H1 (cell line): ENCODE measurements around the gene MRM3. TPM values are rescaled to one million over a fixed set of nuclear protein-coding genes. Genes with fewer than 3 reads are reported as not detected.

Experiments used
- CTCF ChIA-PET: fragments of 300-600 bp; sonication (Branson Sonifier 250); formaldehyde crosslinking; loops from one replicate; lab custom pipeline; 2021; ENCODE audit not compliant: partially characterized antibody; lab: Charles Lee
- POLR2A ChIA-PET: fragments of 300-600 bp; sonication (Branson Sonifier 250); formaldehyde crosslinking; loops from one replicate; lab custom pipeline; 2021; ENCODE audit warnings: inconsistent platforms; ENCODE audit not compliant: partially characterized antibody; lab: Charles Lee
- DNase-seq, 2 experiments: peaks; one replicate each; pipeline versions ENCODE4 v3.0.0 to v3.0.0-alpha.2; 2010 to 2022; ENCODE audit warnings: low spot score in 2 of 2, low read depth in 1 of 2, mixed read lengths in 1 of 2
- FAIRE-seq: peaks from 2 replicates; lab custom pipeline; 2011; peaks lifted over from hg19 to GRCh38; lab: Jason Lieb, UNC
- H2AFZ ChIP-seq: 2 replicates; pipeline ENCODE4 v1.8.1; 2012; ENCODE audit warnings: low read length, inconsistent platforms
- H2AK5ac ChIP-seq: 2 replicates; pipeline ENCODE4 v1.6.1; 2013; ENCODE audit warnings: low read depth, low read length
- H2BK120ac ChIP-seq: replicated peaks from 2 replicates; pipeline ENCODE3; 2013; ENCODE audit warnings: low read depth, low read length, inconsistent platforms
- H2BK12ac ChIP-seq: 2 replicates; pipeline ENCODE4 v1.6.1; 2013; ENCODE audit warnings: low read depth, low read length
- H2BK15ac ChIP-seq: 2 replicates; pipeline ENCODE4 v1.6.1; 2013; ENCODE audit warnings: low read length
- H2BK20ac ChIP-seq: 2 replicates; pipeline ENCODE4 v1.6.1; 2013; ENCODE audit warnings: low read length
- H2BK5ac ChIP-seq: 2 replicates; pipeline ENCODE4 v1.6.1; 2013; ENCODE audit warnings: low read depth, low read length
- H3K14ac ChIP-seq: 2 replicates; pipeline ENCODE4 v1.6.1; 2013; ENCODE audit warnings: inconsistent platforms; ENCODE audit not compliant: insufficient read length
- H3K18ac ChIP-seq: 2 replicates; pipeline ENCODE4 v1.6.1; 2013; ENCODE audit warnings: low read length; ENCODE audit errors: extremely low read depth
- H3K23ac ChIP-seq: 2 replicates; pipeline ENCODE4 v1.6.1; 2013; ENCODE audit warnings: inconsistent platforms; ENCODE audit not compliant: insufficient read length
- H3K23me2 ChIP-seq: 2 replicates; pipeline ENCODE4 v1.6.1; 2013; ENCODE audit warnings: low read depth, low read length
- H3K27ac ChIP-seq: 2 replicates; pipeline ENCODE4 v1.6.1; 2011; ENCODE audit warnings: low read depth, low read length, inconsistent platforms
- H3K27me3 ChIP-seq, 4 experiments: replicated peaks in 1 of 4; 1 replicate in 1 of 4; 2 replicates in 3 of 4; pipeline versions ENCODE4 v1.6.1 to v1.8.1; 2011 to 2013; ENCODE audit warnings: low read length in 3 of 4, mild to moderate bottlenecking in 3 of 4, inconsistent platforms in 2 of 4, mixed read lengths in 2 of 4, moderate library complexity in 1 of 4; ENCODE audit not compliant: control insufficient read depth in 3 of 4, insufficient read depth in 3 of 4; ENCODE audit errors: extremely low read depth in 1 of 4
- H3K36me3 ChIP-seq, 4 experiments: 2 replicates each; pipeline versions ENCODE4 v1.6.1 to v1.8.1; 2011 to 2013; ENCODE audit warnings: mild to moderate bottlenecking in 4 of 4, low read length in 3 of 4, moderate library complexity in 2 of 4, control low read depth in 1 of 4, inconsistent platforms in 1 of 4; ENCODE audit not compliant: insufficient read depth in 4 of 4, control insufficient read depth in 2 of 4
- H3K4ac ChIP-seq: replicated peaks from 2 replicates; pipeline ENCODE3; 2013; ENCODE audit warnings: low read length, low read depth, mixed read lengths, inconsistent platforms; ENCODE audit not compliant: insufficient read length
- H3K4me1 ChIP-seq, 4 experiments: replicated peaks in 1 of 4; 1 replicate in 1 of 4; 2 replicates in 3 of 4; pipeline versions ENCODE4 v1.6.1 to v1.8.1; 2011 to 2013; ENCODE audit warnings: low read length in 3 of 4, inconsistent platforms in 2 of 4, mixed read lengths in 1 of 4; ENCODE audit not compliant: insufficient read depth in 4 of 4, control insufficient read depth in 3 of 4
- H3K4me2 ChIP-seq, 2 experiments: 2 replicates each; pipeline versions ENCODE4 v1.6.1 to v1.8.1; 2011 to 2013; ENCODE audit warnings: low read depth in 2 of 2, low read length in 2 of 2, control low read depth in 1 of 2, inconsistent platforms in 1 of 2, mild to moderate bottlenecking in 1 of 2; ENCODE audit not compliant: insufficient read depth in 1 of 2
- H3K4me3 ChIP-seq, 4 experiments: fragments of 200-600, 300-600 bp in 1 of 4; sonication (generic), shearing (Covaris generic), sonication (Bioruptor Twin) in 1 of 4; 2 replicates each; pipeline versions ENCODE4 v1.5.1 to v1.8.1; 2011 to 2016; ENCODE audit warnings: low read length in 4 of 4, low read depth in 3 of 4, control low read depth in 2 of 4, inconsistent platforms in 2 of 4, mild to moderate bottlenecking in 2 of 4, mixed read lengths in 1 of 4, moderate library complexity in 1 of 4; ENCODE audit not compliant: insufficient read depth in 2 of 4; ENCODE audit errors: extremely low read depth in 1 of 4
- H3K56ac ChIP-seq: replicated peaks from 2 replicates; pipeline ENCODE3; 2013; ENCODE audit warnings: low read depth, mild to moderate bottlenecking, mixed read lengths, low read length, inconsistent platforms; ENCODE audit not compliant: insufficient read length
- H3K79me1 ChIP-seq: 2 replicates; pipeline ENCODE4 v1.6.1; 2013; ENCODE audit warnings: low read depth, low read length, control low read depth
- H3K79me2 ChIP-seq, 2 experiments: 2 replicates each; pipeline versions ENCODE4 v1.6.1 to v1.8.1; 2012 to 2013; ENCODE audit warnings: low read length in 2 of 2, mild to moderate bottlenecking in 2 of 2, inconsistent platforms in 1 of 2; ENCODE audit not compliant: insufficient read depth in 2 of 2, control insufficient read depth in 1 of 2
- H3K9ac ChIP-seq, 4 experiments: replicated peaks in 1 of 4; 1 replicate in 1 of 4; 2 replicates in 3 of 4; pipeline versions ENCODE4 v1.6.1 to v1.8.1; 2011 to 2013; ENCODE audit warnings: low read depth in 3 of 4, low read length in 3 of 4, control low read depth in 2 of 4, mild to moderate bottlenecking in 2 of 4, moderate library complexity in 2 of 4, inconsistent platforms in 1 of 4; ENCODE audit errors: extremely low read depth in 1 of 4
- H3K9me3 ChIP-seq, 2 experiments: 2 replicates each; pipeline versions ENCODE4 v1.6.1 to v1.8.1; 2012 to 2013; ENCODE audit warnings: mild to moderate bottlenecking in 2 of 2, moderate library complexity in 2 of 2, control low read depth in 1 of 2, inconsistent platforms in 1 of 2, low read depth in 1 of 2, low read length in 1 of 2, mixed read lengths in 1 of 2; ENCODE audit not compliant: insufficient read depth in 2 of 2
- H4K20me1 ChIP-seq, 2 experiments: replicated peaks in 1 of 2; 2 replicates each; pipeline versions ENCODE3 to v1.8.1; 2011 to 2013; ENCODE audit warnings: inconsistent platforms in 2 of 2, low read length in 2 of 2, mild to moderate bottlenecking in 1 of 2; ENCODE audit not compliant: insufficient read depth in 2 of 2, control insufficient read depth in 1 of 2
- H4K5ac ChIP-seq: 2 replicates; pipeline ENCODE4 v1.6.1; 2013; ENCODE audit warnings: low read length, low read depth, mixed read lengths, inconsistent platforms; ENCODE audit not compliant: insufficient read length
- H4K8ac ChIP-seq: 2 replicates; pipeline ENCODE4 v1.8.0; 2013; ENCODE audit warnings: mild to moderate bottlenecking, moderate library complexity, low read length, inconsistent platforms; ENCODE audit not compliant: insufficient read depth; ENCODE audit errors: extremely low read depth
- H4K91ac ChIP-seq: replicated peaks from 2 replicates; pipeline ENCODE3; 2013; ENCODE audit warnings: low read length, mixed read lengths, inconsistent platforms; ENCODE audit not compliant: insufficient read length
- BRCA1 ChIP-seq: IDR thresholded peaks from 2 replicates; pipeline ENCODE4 v1.6.1; 2012; ENCODE audit warnings: low read depth, low read length, improper control_type of control experiment
- CEBPB ChIP-seq: IDR thresholded peaks from 2 replicates; pipeline ENCODE4 v1.6.1; 2012; ENCODE audit warnings: low read depth, low read length
- CHD1 ChIP-seq: IDR thresholded peaks from 2 replicates; pipeline ENCODE4 v1.6.1; 2012; ENCODE audit warnings: low read depth, low read length, improper control_type of control experiment
- GTF2F1 ChIP-seq: IDR thresholded peaks from 2 replicates; pipeline ENCODE4 v1.6.1; 2012; ENCODE audit warnings: low read depth, low read length, improper control_type of control experiment, borderline replicate concordance
- HDAC6 ChIP-seq: IDR thresholded peaks from one replicate; pipeline ENCODE4 v1.7.1; 2012; ENCODE audit warnings: low read depth, mild to moderate bottlenecking, inconsistent platforms, low read length, moderate library complexity
- POU5F1 ChIP-seq: IDR thresholded peaks from 2 replicates; pipeline ENCODE4 v1.6.1; 2011; ENCODE audit warnings: low read depth, mild to moderate bottlenecking, low read length, moderate library complexity
- RNF2 ChIP-seq: fragments of 200-900, 300-1000 bp; sonication (generic); IDR thresholded peaks from 2 replicates; pipeline ENCODE4 v1.7.1; 2016; ENCODE audit warnings: borderline replicate concordance, low read depth, mild to moderate bottlenecking, antibody characterized with exemption, low read length; ENCODE audit not compliant: poor library complexity, severe bottlenecking; ENCODE audit errors: missing control alignments
- SAP30 ChIP-seq: fragments of 300-600 bp; sonication (generic); IDR thresholded peaks from 2 replicates; pipeline ENCODE4 v1.7.1; 2012; ENCODE audit warnings: low read length, moderate library complexity, mild to moderate bottlenecking, inconsistent platforms; ENCODE audit not compliant: insufficient read depth, insufficient replicate concordance
- SP4 ChIP-seq: IDR thresholded peaks from 2 replicates; pipeline ENCODE4 v1.6.1; 2012; ENCODE audit warnings: low read length, inconsistent platforms
- TAF7 ChIP-seq: optimal IDR thresholded peaks from 2 replicates; pipeline ENCODE3; 2011; ENCODE audit warnings: low read depth, mild to moderate bottlenecking, inconsistent platforms, low read length, moderate library complexity, borderline replicate concordance
- ZNF274 ChIP-seq: IDR thresholded peaks from 2 replicates; pipeline ENCODE4 v1.7.0; 2012; ENCODE audit warnings: low read length, borderline replicate concordance; ENCODE audit errors: extremely low read depth
- WGBS, 2 experiments: shearing (Covaris generic) in 1 of 2; methylation state at CpG; one replicate each; pipeline versions ENCODE4 v1.1.6 to v1.1.7; 2013 to 2015; ENCODE audit warnings: low lambda C conversion rate in 2 of 2, mixed read lengths in 2 of 2, inconsistent platforms in 1 of 2, low coverage in 1 of 2, missing lambda C conversion rate in 1 of 2; ENCODE audit not compliant: insufficient replicate concordance in 2 of 2, insufficient coverage in 1 of 2, insufficient read length in 1 of 2; ENCODE audit errors: extremely low coverage in 1 of 2, missing lambda C conversion rate in 1 of 2; 5-methylcytosine and 5-hydroxymethylcytosine counted together
- polyA plus RNA-seq, 7 experiments: library from polyadenylated mRNA; depleted of rRNA in 3 of 7; stranded (reverse) in 5 of 7; unstranded in 2 of 7; fragments of >200 nt in 5 of 7; fragments of 200-250 nt in 2 of 7; gene quantifications; 1 replicate in 5 of 7; 2 replicates in 1 of 7; 4 replicates in 1 of 7; pipeline versions ENCODE4 v1.2.1 to v1.2.3, GENCODE V29; 2011 to 2013; ENCODE audit warnings: missing spikeins in 2 of 7, mixed read lengths in 2 of 7
- total RNA-seq: library from RNA; stranded (reverse); fragmentation: NEBNext Ultra II Directional; extraction: Animal tissue kit (Norgen Biotek cat#: 25700); gene quantifications from 2 replicates; pipeline ENCODE4 v1.2.1, GENCODE V29; 2021

MRM3 gene
- total and polyA plus RNA-seq, 2 of the 8 experiments (the other 6 are each of a cell fraction or from before 2014, with no cell fraction given): 10.1 to 20.8 TPM

- Histone ChIP-seq H3K79me2 (peaks cover 0 to 18% of the 10 kb centered on the region in 2 experiments; a peak in 1 of 4 replicates), H4K91ac (no peak overlapping the region), H3K9me3 (no peaks in the 10 kb centered on the region), H3K4me2 (no peak overlapping the region), H3K27me3 (no peaks in the 10 kb centered on the region), H2BK5ac (no peak overlapping the region), H3K4me1 (no peaks in the 10 kb centered on the region; a peak in 1 of 7 replicates), H3K23me2 (no peaks in the 10 kb centered on the region), H4K5ac (no peak overlapping the region), H3K79me1 (peaks cover 9% of the 10 kb centered on the region), H3K4ac (no peak overlapping the region), H3K18ac (no peak overlapping the region), H2BK120ac (no peak overlapping the region), H2BK12ac (no peak overlapping the region), H2AFZ (no peak overlapping the region), H3K14ac (no peak overlapping the region), H2AK5ac (no peak overlapping the region), H2BK15ac (no peak overlapping the region), H3K27ac (no peak overlapping the region), H3K4me3 (no peak overlapping the region), H4K8ac (no peak overlapping the region), H3K9ac (no peak overlapping the region), H3K56ac (no peak overlapping the region), H3K36me3 (peaks cover 0 to 6% (median 0%) of the 10 kb centered on the region in 4 experiments; a peak in 4 of 8 replicates), H4K20me1 (peaks cover 2 to 4% of the 10 kb centered on the region in 2 experiments), H3K23ac (no peak overlapping the region), H2BK20ac (no peak overlapping the region)
- TF ChIP-seq GTF2F1: no peak
- no peak for TF ChIP-seq CHD1
- no peak for TF ChIP-seq TAF7
- no peak for TF ChIP-seq BRCA1
- TF ChIP-seq SP4: no peak
- no peak for TF ChIP-seq CEBPB
- no peak for TF ChIP-seq ZNF274
- TF ChIP-seq RNF2: no peak
- no peak for TF ChIP-seq SAP30
- no peak for TF ChIP-seq HDAC6
- TF ChIP-seq POU5F1: no peak
- WGBS, 2 experiments: 88% methylated on average over 5 of the region's 5 CpGs; no CpG with 5 or more reads in 1 of the 2 experiments
- DNase-seq: no peak
- POLR2A ChIA-PET: no interaction called here
- no peak for FAIRE-seq
- CTCF ChIA-PET: interaction anchor here (1.0 kb wide), 1 partner anchor 33 kb away, joined by 3 read pairs; no protein-coding TSS in a partner anchor
Observed at GRCh38 chr17:828761-829160, 46.6 kb downstream of the MRM3 start.
